Hepatocyte (in vitro differentiated cells): Measurements from ENCODE around the gene NINJ2. TPM values are rescaled to one million over a fixed set of nuclear protein-coding genes. Genes with fewer than 3 reads are reported as not detected.

Experiments used
- DNase-seq: peaks from one replicate; pipeline ENCODE4 v3.0.0-alpha.2; 2016; ENCODE audit warnings: low spot score
- H2AFZ ChIP-seq: fragments of 200-600 bp; sonication (generic); 2 replicates; pipeline ENCODE4 v1.6.0; 2016; ENCODE audit warnings: antibody characterized with exemption, mild to moderate bottlenecking
- H3K27ac ChIP-seq: fragments of 200-600 bp; sonication (generic); 2 replicates; pipeline ENCODE4 v1.5.1; 2016; ENCODE audit warnings: mild to moderate bottlenecking
- H3K27me3 ChIP-seq: fragments of 200-600 bp; sonication (generic); 2 replicates; pipeline ENCODE4 v1.6.1; 2016
- H3K36me3 ChIP-seq: fragments of 200-600 bp; sonication (generic); replicated peaks from 2 replicates; pipeline ENCODE4 v1.5.1; 2016; ENCODE audit warnings: low read depth; ENCODE audit not compliant: insufficient read depth
- H3K4me1 ChIP-seq: fragments of 200-600 bp; sonication (generic); 2 replicates; pipeline ENCODE4 v1.5.1; 2016; ENCODE audit warnings: mild to moderate bottlenecking, moderate library complexity; ENCODE audit not compliant: insufficient read depth
- H3K4me2 ChIP-seq: fragments of 200-600 bp; sonication (generic); 2 replicates; pipeline ENCODE4 v1.6.0; 2016
- H3K4me3 ChIP-seq: fragments of 200-600 bp; sonication (generic); 2 replicates; pipeline ENCODE4 v1.5.1; 2016; ENCODE audit warnings: mild to moderate bottlenecking
- H3K79me2 ChIP-seq: fragments of 200-600 bp; sonication (generic); 2 replicates; pipeline ENCODE4 v1.6.0; 2017; ENCODE audit warnings: mild to moderate bottlenecking
- H3K9me2 ChIP-seq: fragments of 200-600 bp; sonication (generic); replicated peaks from 2 replicates; pipeline ENCODE4 v1.6.0; 2017; ENCODE audit warnings: mild to moderate bottlenecking; ENCODE audit not compliant: insufficient read depth
- H3K9me3 ChIP-seq: fragments of 200-600 bp; sonication (generic); 2 replicates; pipeline ENCODE4 v1.5.1; 2016; ENCODE audit warnings: low read depth, mild to moderate bottlenecking
- H4K20me1 ChIP-seq: fragments of 200-600 bp; sonication (generic); 2 replicates; pipeline ENCODE4 v1.6.0; 2016; ENCODE audit warnings: mild to moderate bottlenecking; ENCODE audit not compliant: insufficient read depth, poor library complexity, severe bottlenecking
- CTCF ChIP-seq: fragments of 200-600 bp; sonication (generic); IDR thresholded peaks from 2 replicates; pipeline ENCODE4 v1.5.1; 2016; ENCODE audit warnings: antibody characterized with exemption, mild to moderate bottlenecking; ENCODE audit not compliant: poor library complexity
- EZH2 ChIP-seq: fragments of 200-600 bp; sonication (generic); IDR thresholded peaks from 2 replicates; pipeline ENCODE4 v1.6.1; 2016; ENCODE audit warnings: antibody characterized with exemption, mild to moderate bottlenecking, borderline replicate concordance
- EZH2phosphoT487 ChIP-seq: fragments of 200-600 bp; sonication (generic); IDR thresholded peaks from one replicate; pipeline ENCODE4 v1.6.1; 2018; ENCODE audit warnings: antibody characterized with exemption, mild to moderate bottlenecking, low read depth, moderate library complexity; ENCODE audit not compliant: unreplicated experiment, severe bottlenecking
- WGBS: methylation state at CpG from one replicate; pipeline ENCODE4 v1.1.6; 2016; ENCODE audit warnings: low lambda C conversion rate; ENCODE audit errors: missing lambda C conversion rate; 5-methylcytosine and 5-hydroxymethylcytosine counted together
- polyA plus RNA-seq: library from polyadenylated mRNA; unstranded; fragments of >200 nt; fragmentation: Nextera tagmentation; extraction: Ambion mirVana; gene quantifications from 2 replicates; pipeline ENCODE4 v1.2.1, GENCODE V29; 2016
- total RNA-seq: library from RNA; depleted of rRNA; stranded (reverse); fragments of >200 nt; gene quantifications from 2 replicates; pipeline ENCODE4 v1.2.3, GENCODE V29; 2014

NINJ2 gene
- total and polyA plus RNA-seq, 2 experiments from 2014 or later: 0.70 to 2.1 TPM

GRCh38 chr12:627863-628741, 35.1 kb downstream of the NINJ2 start:
- no peak overlapping the region for H3K27ac ChIP-seq
- 83% methylated on average over 13 of the region's 13 CpGs for WGBS
- H3K36me3 ChIP-seq: no peaks in the 10 kb centered on the region
- H4K20me1 ChIP-seq: no peaks in the 10 kb centered on the region
- no peaks in the 10 kb centered on the region for H3K9me2 ChIP-seq
- peaks cover 15% of the 10 kb centered on the region for H3K4me1 ChIP-seq
- H3K79me2 ChIP-seq: no peaks in the 10 kb centered on the region
- no peaks in the 10 kb centered on the region for H3K9me3 ChIP-seq
- DNase-seq: no peak
- no peaks in the 10 kb centered on the region for H3K27me3 ChIP-seq
- H3K4me2 ChIP-seq: no peak overlapping the region
- H2AFZ ChIP-seq: no peak overlapping the region
- TF ChIP-seq EZH2phosphoT487: no peak
- no peak for TF ChIP-seq CTCF
- no peak for TF ChIP-seq EZH2
- H3K4me3 ChIP-seq: no peak overlapping the region

GRCh38 chr12:627285-627684, 36.0 kb downstream of the NINJ2 start:
- H3K27me3 ChIP-seq: no peaks in the 10 kb centered on the region
- no peaks in the 10 kb centered on the region for H3K9me3 ChIP-seq
- no peak overlapping the region for H3K27ac ChIP-seq
- H2AFZ ChIP-seq: no peak overlapping the region
- WGBS: 93% methylated on average over 4 of the region's 4 CpGs
- H3K4me3 ChIP-seq: no peak overlapping the region
- no peak for DNase-seq
- peaks cover 7% of the 10 kb centered on the region for H3K4me1 ChIP-seq
- no peaks in the 10 kb centered on the region for H4K20me1 ChIP-seq
- TF ChIP-seq EZH2: no peak
- no peak for TF ChIP-seq CTCF
- no peak for TF ChIP-seq EZH2phosphoT487
- H3K4me2 ChIP-seq: no peak overlapping the region
- H3K79me2 ChIP-seq: no peaks in the 10 kb centered on the region
- H3K9me2 ChIP-seq: no peaks in the 10 kb centered on the region
- H3K36me3 ChIP-seq: no peaks in the 10 kb centered on the region

- Histone ChIP-seq H3K27me3 (no peaks in the 10 kb centered on the region), H3K4me2 (no peak overlapping the region), H2AFZ (no peak overlapping the region), H3K36me3 (no peaks in the 10 kb centered on the region), H3K79me2 (no peaks in the 10 kb centered on the region), H3K9me3 (no peaks in the 10 kb centered on the region), H3K27ac (no peak overlapping the region), H3K9me2 (no peaks in the 10 kb centered on the region), H4K20me1 (no peaks in the 10 kb centered on the region), H3K4me1 (no peaks in the 10 kb centered on the region), H3K4me3 (no peak overlapping the region)
- TF ChIP-seq EZH2phosphoT487 (no peak), EZH2 (no peak)
- WGBS: 93% methylated on average over 3 of the region's 3 CpGs
- no peak for DNase-seq
Measured at GRCh38 chr12:625998-626397, 37.2 kb downstream of the NINJ2 start.

GRCh38 chr12:623865-624372, 39.3 kb downstream of the NINJ2 start:
- TF ChIP-seq EZH2phosphoT487 (no peak), EZH2 (no peak), CTCF (no peak)
- no peaks in the 10 kb centered on the region for H3K9me3 ChIP-seq
- H3K4me1 ChIP-seq: no peaks in the 10 kb centered on the region
- no peaks in the 10 kb centered on the region for H4K20me1 ChIP-seq
- WGBS: 92% methylated on average over 4 of the region's 4 CpGs
- no peak overlapping the region for H2AFZ ChIP-seq
- H3K79me2 ChIP-seq: no peaks in the 10 kb centered on the region
- H3K4me3 ChIP-seq: no peak overlapping the region
- DNase-seq: no peak
- no peaks in the 10 kb centered on the region for H3K36me3 ChIP-seq
- no peak overlapping the region for H3K4me2 ChIP-seq
- no peak overlapping the region for H3K27ac ChIP-seq
- no peaks in the 10 kb centered on the region for H3K27me3 ChIP-seq
- H3K9me2 ChIP-seq: no peaks in the 10 kb centered on the region
